ENCODE data around the gene OGFRL1. TPM values are rescaled to one million over a fixed set of nuclear protein-coding genes. Genes with fewer than 3 reads are reported as not detected.

OGFRL1 gene
- total RNA-seq, 1 donor: 21.6 TPM

GRCh38 chr6:71338540-71339316, 50.1 kb downstream of the OGFRL1 start:
- no peak for TF ChIP-seq CTCF (IDR thresholded peaks at IDR 0.05; ENCODE audit: insufficient read depth, low read length)
- DNase-seq (ENCODE audit: low read depth): no peak
- H3K4me3 ChIP-seq (ENCODE audit: low read depth, low read length): no peak overlapping the region

- DNase-seq (ENCODE audit: low read depth): no peak
- H3K4me3 ChIP-seq (ENCODE audit: low read depth, low read length): no peak overlapping the region
- no peak for TF ChIP-seq CTCF (IDR thresholded peaks at IDR 0.05; ENCODE audit: insufficient read depth, low read length)
These were observed 54.2 kb downstream of the OGFRL1 start for GRCh38 chr6:71342772-71343171.

GRCh38 chr6:71345476-71346333, 57.1 kb downstream of the OGFRL1 start:
- no peak for DNase-seq (ENCODE audit: low read depth)
- no peak overlapping the region for H3K4me3 ChIP-seq (ENCODE audit: low read depth, low read length)
- TF ChIP-seq CTCF (IDR thresholded peaks at IDR 0.05; ENCODE audit: insufficient read depth, low read length): no peak

GRCh38 chr6:71346334-71346694, 57.7 kb downstream of the OGFRL1 start:
- TF ChIP-seq CTCF (IDR thresholded peaks at IDR 0.05; ENCODE audit: insufficient read depth, low read length): no peak
- no peak for DNase-seq (ENCODE audit: low read depth)
- no peak overlapping the region for H3K4me3 ChIP-seq (ENCODE audit: low read depth, low read length)

- no peak overlapping the region for H3K4me3 ChIP-seq (ENCODE audit: low read depth, low read length)
- TF ChIP-seq CTCF (IDR thresholded peaks at IDR 0.05; ENCODE audit: insufficient read depth, low read length): no peak
These were observed 58.5 kb downstream of the OGFRL1 start for GRCh38 chr6:71347119-71347518.

GRCh38 chr6:71349395-71349794, 60.8 kb downstream of the OGFRL1 start:
- H3K4me3 ChIP-seq (ENCODE audit: low read depth, low read length): no peak overlapping the region
- peak; percentile 63 for TF ChIP-seq CTCF (IDR thresholded peaks at IDR 0.05; ENCODE audit: insufficient read depth, low read length)
- peak; percentile 76 for DNase-seq (ENCODE audit: low read depth)

More at GRCh38 chr6:71347119-71347518, 58.5 kb downstream of the OGFRL1 start:
- no peak for DNase-seq (ENCODE audit: low read depth)
